Esophagus muscularis mucosa (tissue), 4 donors: ENCODE results near the gene C2CD4D. TPM values are rescaled to one million over a fixed set of nuclear protein-coding genes. Genes with fewer than 3 reads are reported as not detected.

ENCODE experiments used
- DNase-seq: peaks from one replicate; pipeline ENCODE4 v3.0.0-alpha.2; 2017; ENCODE audit errors: extremely low spot score
- H3K27ac ChIP-seq, 4 donors: fragments of 200-600 bp; sonication (generic); replicated peaks in 1 of 4; 1 replicate in 3 of 4; 2 replicates in 1 of 4; pipeline ENCODE4 v1.5.1; 2016 to 2019; ENCODE audit warnings: mild to moderate bottlenecking in 1 of 4
- H3K27me3 ChIP-seq, 4 donors: fragments of 200-600 bp; sonication (generic); one replicate each; pipeline versions ENCODE4 v1.5.1 to v1.6.0; 2016 to 2019
- H3K36me3 ChIP-seq, 4 donors: fragments of 200-600 bp; sonication (generic); one replicate each; pipeline ENCODE4 v1.5.1; 2016 to 2019
- H3K4me1 ChIP-seq, 4 donors: fragments of 200-600 bp; sonication (generic); one replicate each; pipeline ENCODE4 v1.5.1; 2016 to 2019
- H3K4me3 ChIP-seq, 4 donors: fragments of 200-600 bp; sonication (generic); 1 replicate in 2 of 4; 2 replicates in 2 of 4; pipeline ENCODE4 v1.5.1; 2016 to 2019; ENCODE audit warnings: mild to moderate bottlenecking in 4 of 4, moderate library complexity in 1 of 4
- H3K9me3 ChIP-seq, 4 donors: fragments of 200-600 bp; sonication (generic); 1 replicate in 3 of 4; 2 replicates in 1 of 4; pipeline ENCODE4 v1.5.1; 2016 to 2019
- CTCF ChIP-seq, 3 experiments: fragments of 200-600 bp in 2 of 3; fragments of 450-650 bp in 1 of 3; sonication (generic) in 2 of 3; IDR thresholded peaks; one replicate each; pipeline ENCODE4 v1.5.1; 2017 to 2019; ENCODE audit warnings: antibody characterized with exemption in 3 of 3, mild to moderate bottlenecking in 2 of 3, moderate library complexity in 1 of 3
- EP300 ChIP-seq: sonication (generic); formaldehyde crosslinking; IDR thresholded peaks from one replicate; pipeline ENCODE4 v1.6.1; 2017; ENCODE audit warnings: antibody characterized with exemption
- POLR2A ChIP-seq: fragments of 450-650 bp; IDR thresholded peaks from one replicate; pipeline ENCODE4 v1.6.1; 2017; ENCODE audit warnings: antibody characterized with exemption, moderate library complexity, mild to moderate bottlenecking, low read depth
- POLR2AphosphoS5 ChIP-seq, 2 donors: sonication (generic); formaldehyde crosslinking; IDR thresholded peaks; one replicate each; pipeline ENCODE4 v1.6.1; 2017; ENCODE audit warnings: antibody characterized with exemption in 2 of 2
- WGBS: methylation state at CpG from one replicate; pipeline ENCODE4 v1.1.5; 2018; 5-methylcytosine and 5-hydroxymethylcytosine counted together
- intact Hi-C: fragments of 100-400 bp; cut with DNase I; formaldehyde crosslinking; loops from one replicate; pipeline ENCODE4 v1.15.1; 2023
- small RNA-seq, 3 donors: library from RNA; depleted of rRNA; stranded (forward); fragments of <200 nt; gene quantifications; one replicate each; pipeline ENCODE3, GENCODE V24; 2016
- total RNA-seq, 4 donors: library from RNA; depleted of rRNA; stranded (reverse); fragments of >200 nt; gene quantifications; one replicate each; pipeline versions ENCODE4 v1.1.0 to v1.2.1, GENCODE V29; 2016

The C2CD4D gene
- total RNA-seq, 4 donors from 2014 or later, result not detected

- no peaks in the 10 kb centered on the region for H3K4me1 ChIP-seq
- no peak for TF ChIP-seq EP300
- no peak for TF ChIP-seq CTCF (IDR thresholded peaks at IDR 0.05)
- no peak for TF ChIP-seq POLR2AphosphoS5 (IDR thresholded peaks at IDR 0.05)
- no peak for TF ChIP-seq POLR2A
- H3K27ac ChIP-seq, result no peak overlapping the region
- intact Hi-C loops, result no loop called here
- H3K36me3 ChIP-seq, result peaks cover 0 to 4% (median 2%) of the 10 kb centered on the region in 4 donors
- WGBS, result 86% methylated on average over 5 of the region's 5 CpGs
- DNase-seq, result no peak
- H3K27me3 ChIP-seq, result peaks cover 0 to 43% (median 0%) of the 10 kb centered on the region in 4 donors
- no peaks in the 10 kb centered on the region for H3K9me3 ChIP-seq
- H3K4me3 ChIP-seq, result no peak overlapping the region
Observed at GRCh38 chr1:151798571-151798970, 41.0 kb downstream of the C2CD4D start.

GRCh38 chr1:151790940-151791651 lies 48.5 kb downstream of the C2CD4D start:
- H3K27me3 ChIP-seq, result no peaks in the 10 kb centered on the region
- no peak for TF ChIP-seq POLR2A
- no peak for TF ChIP-seq CTCF (IDR thresholded peaks at IDR 0.05)
- TF ChIP-seq EP300, result no peak
- no peak for TF ChIP-seq POLR2AphosphoS5 (IDR thresholded peaks at IDR 0.05)
- H3K4me1 ChIP-seq, result peaks cover 0 to 22% (median 16%) of the 10 kb centered on the region in 4 donors
- no peaks in the 10 kb centered on the region for H3K9me3 ChIP-seq
- WGBS, result 2% methylated on average over 11 of the region's 52 CpGs
- H3K4me3 ChIP-seq, result peak overlapping the region; percentile 68 to 83 (median 72)
- H3K27ac ChIP-seq, result peak overlapping the region; percentile 55 to 77 (median 70)
- intact Hi-C loops, result loop anchor here (2.0 kb wide), 1 partner anchor 26 kb away; no protein-coding TSS in a partner anchor
- peaks cover 0 to 4% (median 2%) of the 10 kb centered on the region in 4 donors for H3K36me3 ChIP-seq
- no peak for DNase-seq

- H3K4me3 ChIP-seq, result peak within 1 kb of the TSS; percentile 68 to 83 (median 72)
- WGBS, result under 1% methylated on average over 58 of the region's 58 CpGs
- intact Hi-C loops, result loop anchor here (2.0 kb wide), 1 partner anchor 26 kb away; no protein-coding TSS in a partner anchor
- no peaks in the 10 kb centered on the region for H3K27me3 ChIP-seq
- peaks cover 0 to 4% (median 2%) of the 10 kb centered on the region in 4 donors for H3K36me3 ChIP-seq
- peaks cover 0 to 22% (median 16%) of the 10 kb centered on the region in 4 donors for H3K4me1 ChIP-seq
- peak; percentile 99 for DNase-seq
- H3K27ac ChIP-seq, result peak within 1 kb of the TSS; percentile 68 to 77 (median 70)
- TF ChIP-seq POLR2A, result peak; percentile 11
- peak; percentile 69 to 81 for TF ChIP-seq POLR2AphosphoS5 (IDR thresholded peaks at IDR 0.05)
- peak in 2 of 3 experiments; percentile 27 to 42 for TF ChIP-seq CTCF (IDR thresholded peaks at IDR 0.05)
- TF ChIP-seq EP300, result no peak
- H3K9me3 ChIP-seq, result no peaks in the 10 kb centered on the region
Observed at GRCh38 chr1:151790071-151790939, 49.3 kb downstream of the C2CD4D start, which contains the start of gene TDRKH. TSS of gene TDRKH (minus strand) at chr1:151790500. CDS start at chr1:151783022, 7,478 bp downstream.

Small RNAs within 50 kb of the gene (small RNA-seq; reads per million reads assigned to genes)
- 0 reads per million in 3 donors for gene RF00019

Other genes with a start within 250 kb of the C2CD4D start
- gene SNX27, start 227.8 kb downstream of the C2CD4D start, total RNA-seq, result 10 to 100 TPM; 39.4 to 55.4 (median 49.6) TPM
- 1 to 10 TPM in 1 of 4 donors, under 1 TPM in 3; 0.23 to 1.0 (median 0.58) TPM for gene CELF3, start 123.0 kb downstream of the C2CD4D start, total RNA-seq
- gene RIIAD1, start 118.3 kb downstream of the C2CD4D start, total RNA-seq, result 1 to 10 TPM in 1 of 4 donors, not detected in 3; 1.7 TPM
- gene MRPL9, start 76.3 kb downstream of the C2CD4D start, total RNA-seq, result 10 to 100 TPM; 49.8 to 57.0 (median 56.5) TPM
- gene TDRKH, start 49.3 kb downstream of the C2CD4D start, total RNA-seq, result 1 to 10 TPM; 4.0 to 8.7 (median 6.1) TPM
- gene LINGO4, start 34.4 kb downstream of the C2CD4D start, total RNA-seq, result not detected
- gene RORC, start 8.0 kb downstream of the C2CD4D start, total RNA-seq, result under 1 TPM in 2 of 4 donors, not detected in 2; 0.11 to 0.17 TPM
- not detected for gene THEM5, start 13.9 kb upstream of the C2CD4D start, total RNA-seq
- gene THEM4, start 69.7 kb upstream of the C2CD4D start, total RNA-seq, result 10 to 100 TPM; 13.2 to 15.7 (median 14.3) TPM
- gene S100A10, start 154.0 kb upstream of the C2CD4D start, total RNA-seq, result 100 to 1,000 TPM in 2 of 4 donors, 10 to 100 TPM in 2; 82.5 to 214 (median 105) TPM
- 100 to 1,000 TPM in 2 of 4 donors, 10 to 100 TPM in 2; 68.5 to 190 (median 115) TPM for gene S100A11, start 197.2 kb upstream of the C2CD4D start, total RNA-seq
- gene TCHHL1, start 249.2 kb upstream of the C2CD4D start, total RNA-seq, result not detected